GM23338 (cell line): ENCODE results near the gene TNNI2. TPM values are rescaled to one million over a fixed set of nuclear protein-coding genes. Genes with fewer than 3 reads are reported as not detected.

Experiments
- ATAC-seq: fragments of 200-7000 bp; cut with Tn5 transposase; 3 replicates; pipeline ENCODE4 v1.9.1; 2020
- DNase-seq: peaks from one replicate; pipeline ENCODE4 v3.0.0-alpha.2; 2015; ENCODE audit warnings: low spot score
- H2AFZ ChIP-seq: fragments of 200-600 bp; sonication (generic); 2 replicates; pipeline ENCODE4 v1.8.0; 2016; ENCODE audit warnings: antibody characterized with exemption, mild to moderate bottlenecking, moderate library complexity
- H3F3A ChIP-seq: fragments of 200-600 bp; sonication (generic); replicated peaks from 2 replicates; pipeline ENCODE4 v1.8.0; 2017; ENCODE audit warnings: antibody characterized with exemption, mixed run types, low read depth
- H3K27ac ChIP-seq: fragments of 200-600 bp; sonication (generic); 2 replicates; pipeline ENCODE4 v1.6.1; 2016; ENCODE audit warnings: low read depth
- H3K27me3 ChIP-seq: fragments of 200-600 bp; sonication (generic); 2 replicates; pipeline ENCODE4 v1.8.0; 2016; ENCODE audit warnings: mild to moderate bottlenecking, mixed run types, moderate library complexity; ENCODE audit not compliant: insufficient read depth
- H3K36me3 ChIP-seq: fragments of 200-600 bp; sonication (generic); 2 replicates; pipeline ENCODE4 v1.8.0; 2016; ENCODE audit warnings: mild to moderate bottlenecking; ENCODE audit not compliant: insufficient read depth
- H3K4me1 ChIP-seq: fragments of 200-600 bp; sonication (generic); 2 replicates; pipeline ENCODE4 v1.8.0; 2016; ENCODE audit warnings: mild to moderate bottlenecking, moderate library complexity; ENCODE audit not compliant: insufficient read depth
- H3K4me2 ChIP-seq: fragments of 200-600 bp; sonication (generic); 2 replicates; pipeline ENCODE4 v1.7.1; 2017; ENCODE audit warnings: mixed run types
- H3K4me3 ChIP-seq: fragments of 200-600 bp; sonication (generic); 2 replicates; pipeline ENCODE4 v1.6.1; 2016; ENCODE audit warnings: mixed run types
- H3K79me2 ChIP-seq: fragments of 200-600 bp; sonication (generic); replicated peaks from 2 replicates; pipeline ENCODE4 v1.8.0; 2017; ENCODE audit warnings: mild to moderate bottlenecking; ENCODE audit not compliant: insufficient read depth
- H3K9me2 ChIP-seq: fragments of 200-600 bp; sonication (generic); 2 replicates; pipeline ENCODE4 v1.8.0; 2017; ENCODE audit not compliant: insufficient read depth
- H4K20me1 ChIP-seq: fragments of 200-600 bp; sonication (generic); replicated peaks from 2 replicates; pipeline ENCODE4 v1.8.0; 2017; ENCODE audit warnings: mild to moderate bottlenecking; ENCODE audit not compliant: insufficient read depth
- H3K27ac Mint-ChIP-seq: 2 replicates; pipeline ENCODE4 v1.8.0; 2020; ENCODE audit warnings: inconsistent platforms, mild to moderate bottlenecking, moderate library complexity, mixed read lengths
- H3K27me3 Mint-ChIP-seq: 3 replicates; pipeline ENCODE4 v1.8.0; 2022; ENCODE audit warnings: low read depth, mild to moderate bottlenecking, moderate library complexity, mixed read lengths, inconsistent platforms; ENCODE audit not compliant: insufficient read depth, poor library complexity
- H3K36me3 Mint-ChIP-seq: 3 replicates; pipeline ENCODE4 v1.8.0; 2021; ENCODE audit warnings: low read depth, mild to moderate bottlenecking, inconsistent platforms, moderate library complexity, mixed read lengths
- H3K4me1 Mint-ChIP-seq: 3 replicates; pipeline ENCODE4 v1.8.0; 2020; ENCODE audit warnings: mild to moderate bottlenecking, inconsistent platforms, mixed read lengths
- H3K4me3 Mint-ChIP-seq: 3 replicates; pipeline ENCODE4 v1.8.0; 2021; ENCODE audit warnings: moderate library complexity, mild to moderate bottlenecking, inconsistent platforms, mixed read lengths
- H3K9me3 Mint-ChIP-seq: 3 replicates; pipeline ENCODE4 v1.8.0; 2020; ENCODE audit warnings: moderate library complexity, mild to moderate bottlenecking, inconsistent platforms, mixed read lengths
- CREB1 ChIP-seq: fragments of 250-450 bp; sonication (Bioruptor Pico); IDR thresholded peaks from 2 replicates; pipeline ENCODE4 v1.5.0; 2020; ENCODE audit warnings: low read depth, mild to moderate bottlenecking, moderate library complexity
- EZH2phosphoT487 ChIP-seq: fragments of 200-600 bp; sonication (generic); IDR thresholded peaks from one replicate; pipeline ENCODE4 v1.8.1; 2018; ENCODE audit warnings: antibody characterized with exemption; ENCODE audit not compliant: unreplicated experiment
- JUNB ChIP-seq: IDR thresholded peaks from one replicate; pipeline ENCODE4 v1.6.1; 2016; ENCODE audit warnings: antibody characterized with exemption; ENCODE audit not compliant: unreplicated experiment
- NANOG ChIP-seq: IDR thresholded peaks from 2 replicates; pipeline ENCODE4 v1.6.1; 2016; ENCODE audit warnings: antibody characterized with exemption, borderline replicate concordance
- STAT1 ChIP-seq: IDR thresholded peaks from one replicate; pipeline ENCODE4 v1.6.1; 2016; ENCODE audit warnings: antibody characterized with exemption; ENCODE audit not compliant: unreplicated experiment
- polyA plus RNA-seq: library from polyadenylated mRNA; unstranded; fragments of >200 nt; fragmentation: Nextera tagmentation; extraction: Ambion mirVana; gene quantifications from 2 replicates; pipeline ENCODE4 v1.2.1, GENCODE V29; 2016
- total RNA-seq: library from RNA; depleted of rRNA; stranded (reverse); fragments of >200 nt; shearing (Covaris generic); gene quantifications from 2 replicates; pipeline ENCODE4 v1.2.3, GENCODE V29; 2014
- TF ChIP-seq, protein P1 (sequence below), 2 experiments: fragments of 200-600 bp in 1 of 2; sonication (generic) in 1 of 2; conservative IDR thresholded peaks; 2 replicates each; pipeline versions ENCODE4 v1.5.1 to v1.6.1; 2016 to 2017; ENCODE audit warnings: antibody characterized with exemption in 2 of 2, low read depth in 2 of 2, mild to moderate bottlenecking in 2 of 2, moderate library complexity in 1 of 2
- TF ChIP-seq, protein P2 (sequence below): IDR thresholded peaks from one replicate; pipeline ENCODE4 v1.6.1; 2018; ENCODE audit warnings: antibody characterized with exemption; ENCODE audit not compliant: unreplicated experiment
- TF ChIP-seq, protein P3 (sequence below): IDR thresholded peaks from 2 replicates; pipeline ENCODE4 v1.6.1; 2016; ENCODE audit warnings: antibody characterized with exemption

TNNI2 gene
- total and polyA plus RNA-seq, 2 experiments from 2014 or later: not detected

DNA sequence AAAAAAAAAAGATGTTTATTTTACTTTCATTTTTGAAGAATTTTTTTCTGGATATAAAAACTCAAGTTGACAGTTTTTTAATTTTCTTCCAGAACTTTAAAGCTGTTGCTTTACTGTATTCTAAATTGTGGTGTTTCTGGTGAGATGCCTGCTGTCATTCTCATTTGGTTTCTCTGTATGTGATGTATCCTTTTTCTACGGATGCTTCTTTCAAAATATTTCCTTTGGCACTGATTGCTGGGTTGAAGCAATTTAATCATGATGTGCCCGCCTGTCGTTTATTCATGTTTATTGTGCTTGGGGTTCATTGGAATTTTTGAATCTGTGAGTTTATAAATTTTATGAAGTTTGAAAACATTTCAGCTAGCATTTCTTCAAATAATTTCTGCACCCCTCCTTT is 45.7 kb upstream of the TNNI2 start (continued):
- TF ChIP-seq JUNB (no peak), NANOG (no peak), CREB1 (no peak), STAT1 (no peak)
- TF ChIP-seq, protein P1, sequence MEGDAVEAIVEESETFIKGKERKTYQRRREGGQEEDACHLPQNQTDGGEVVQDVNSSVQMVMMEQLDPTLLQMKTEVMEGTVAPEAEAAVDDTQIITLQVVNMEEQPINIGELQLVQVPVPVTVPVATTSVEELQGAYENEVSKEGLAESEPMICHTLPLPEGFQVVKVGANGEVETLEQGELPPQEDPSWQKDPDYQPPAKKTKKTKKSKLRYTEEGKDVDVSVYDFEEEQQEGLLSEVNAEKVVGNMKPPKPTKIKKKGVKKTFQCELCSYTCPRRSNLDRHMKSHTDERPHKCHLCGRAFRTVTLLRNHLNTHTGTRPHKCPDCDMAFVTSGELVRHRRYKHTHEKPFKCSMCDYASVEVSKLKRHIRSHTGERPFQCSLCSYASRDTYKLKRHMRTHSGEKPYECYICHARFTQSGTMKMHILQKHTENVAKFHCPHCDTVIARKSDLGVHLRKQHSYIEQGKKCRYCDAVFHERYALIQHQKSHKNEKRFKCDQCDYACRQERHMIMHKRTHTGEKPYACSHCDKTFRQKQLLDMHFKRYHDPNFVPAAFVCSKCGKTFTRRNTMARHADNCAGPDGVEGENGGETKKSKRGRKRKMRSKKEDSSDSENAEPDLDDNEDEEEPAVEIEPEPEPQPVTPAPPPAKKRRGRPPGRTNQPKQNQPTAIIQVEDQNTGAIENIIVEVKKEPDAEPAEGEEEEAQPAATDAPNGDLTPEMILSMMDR (conservative IDR thresholded peaks at IDR 0.05; ENCODE audit: low read depth in 2 of 2): no peak

DNA sequence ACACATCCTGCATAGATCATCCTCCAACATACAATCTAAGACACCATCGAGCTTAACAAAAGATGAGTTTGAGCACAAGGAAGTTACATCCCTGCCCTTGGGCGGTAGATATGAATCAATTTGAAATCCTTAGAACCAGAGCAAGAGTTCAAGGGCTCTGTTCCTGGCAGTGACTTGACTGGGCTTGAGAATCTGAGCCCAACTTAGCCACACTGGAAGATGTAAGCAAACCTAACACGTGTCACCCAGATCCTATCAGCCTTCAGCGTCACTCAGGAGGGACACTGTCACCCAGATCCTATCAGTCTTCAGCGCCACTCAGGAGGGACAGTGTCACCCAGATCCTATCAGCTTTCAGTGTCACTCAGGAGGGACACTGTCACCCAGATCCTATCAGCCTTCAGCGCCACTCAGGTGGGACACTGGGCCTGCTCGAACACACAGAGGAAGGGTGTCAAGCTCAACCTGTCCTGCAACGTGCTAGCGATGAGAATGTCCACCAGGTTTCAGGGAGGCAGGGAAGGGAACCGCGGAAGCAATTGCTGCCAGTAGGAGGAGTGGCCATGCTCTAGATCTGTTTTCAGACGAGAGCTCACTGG is 42.3 kb upstream of the TNNI2 start:
- no peaks in the 10 kb centered on the region for H4K20me1 ChIP-seq
- no peaks in the 10 kb centered on the region for H3K36me3 Mint-ChIP-seq
- ATAC-seq: peak; percentile 76
- TF ChIP-seq, protein P1 (conservative IDR thresholded peaks at IDR 0.05; ENCODE audit: low read depth in 2 of 2): peak in 1 of 2 experiments; percentile 17; a peak in 1 of 4 replicates
- TF ChIP-seq EZH2phosphoT487: no peak
- no peak overlapping the region for H3K27ac ChIP-seq
- no peaks in the 10 kb centered on the region for H3K4me1 Mint-ChIP-seq
- no peaks in the 10 kb centered on the region for H3K79me2 ChIP-seq
- peak; percentile 50 for DNase-seq
- no peaks in the 10 kb centered on the region for H3F3A ChIP-seq
- H3K4me3 ChIP-seq: no peak overlapping the region
- H3K4me1 ChIP-seq: no peaks in the 10 kb centered on the region
- H2AFZ ChIP-seq: no peak overlapping the region
- H3K4me2 ChIP-seq: no peak overlapping the region
- no peaks in the 10 kb centered on the region for H3K36me3 ChIP-seq
- no peaks in the 10 kb centered on the region for H3K9me2 ChIP-seq
- H3K9me3 Mint-ChIP-seq: no peaks in the 10 kb centered on the region
- H3K27ac Mint-ChIP-seq: no peak overlapping the region
- H3K27me3 ChIP-seq: no peaks in the 10 kb centered on the region
- peaks cover 2% of the 10 kb centered on the region for H3K27me3 Mint-ChIP-seq
- no peak overlapping the region for H3K4me3 Mint-ChIP-seq

DNA sequence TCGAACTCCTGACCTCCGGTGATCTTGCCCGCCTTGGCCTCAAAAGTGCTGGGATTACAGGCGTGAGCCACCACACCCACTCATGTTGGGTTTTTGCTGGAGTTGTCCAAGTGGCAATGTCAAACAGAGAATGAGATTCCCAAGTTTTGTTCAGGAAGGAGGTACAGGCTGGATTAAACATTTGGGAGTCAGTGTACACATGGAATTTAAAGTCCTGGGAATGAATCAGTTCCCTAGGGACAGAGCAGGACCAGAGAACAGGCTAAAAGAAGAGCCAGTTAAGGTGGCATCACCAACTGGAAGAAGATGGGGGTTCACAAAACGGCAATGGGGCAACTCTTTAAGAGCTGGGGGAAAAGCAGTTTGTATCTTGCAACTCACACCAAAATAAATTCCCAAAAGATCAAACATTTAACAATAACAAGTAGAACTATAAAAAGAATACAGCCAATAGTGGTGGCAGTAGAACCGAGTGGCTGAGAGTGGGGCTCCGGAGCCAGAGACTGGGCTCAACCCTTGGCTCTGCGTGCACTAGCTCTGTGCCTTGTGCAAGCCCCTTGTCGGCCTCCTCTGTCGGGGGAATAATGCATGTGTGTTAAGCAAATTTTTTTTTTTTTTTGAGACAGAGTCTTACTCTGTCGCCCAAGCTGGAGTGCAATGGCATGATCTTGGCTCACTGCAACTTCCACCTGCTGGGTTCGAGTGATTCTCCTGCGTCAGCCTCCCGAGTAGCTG is 41.2 kb upstream of the TNNI2 start:
- H3K9me2 ChIP-seq: no peaks in the 10 kb centered on the region
- H2AFZ ChIP-seq: no peak overlapping the region
- no peaks in the 10 kb centered on the region for H3F3A ChIP-seq
- H3K9me3 Mint-ChIP-seq: no peaks in the 10 kb centered on the region
- peaks cover 2% of the 10 kb centered on the region for H3K27me3 Mint-ChIP-seq
- no peaks in the 10 kb centered on the region for H4K20me1 ChIP-seq
- DNase-seq (no peak), ATAC-seq (no peak)
- H3K36me3 Mint-ChIP-seq: no peaks in the 10 kb centered on the region
- H3K27ac ChIP-seq: no peak overlapping the region
- H3K4me2 ChIP-seq: no peak overlapping the region
- H3K79me2 ChIP-seq: no peaks in the 10 kb centered on the region
- H3K36me3 ChIP-seq: no peaks in the 10 kb centered on the region
- H3K4me1 ChIP-seq: no peaks in the 10 kb centered on the region
- H3K27ac Mint-ChIP-seq: no peak overlapping the region
- no peaks in the 10 kb centered on the region for H3K27me3 ChIP-seq
- H3K4me3 Mint-ChIP-seq: no peak overlapping the region
- H3K4me3 ChIP-seq: no peak overlapping the region
- H3K4me1 Mint-ChIP-seq: no peaks in the 10 kb centered on the region
- TF ChIP-seq, protein P2, sequence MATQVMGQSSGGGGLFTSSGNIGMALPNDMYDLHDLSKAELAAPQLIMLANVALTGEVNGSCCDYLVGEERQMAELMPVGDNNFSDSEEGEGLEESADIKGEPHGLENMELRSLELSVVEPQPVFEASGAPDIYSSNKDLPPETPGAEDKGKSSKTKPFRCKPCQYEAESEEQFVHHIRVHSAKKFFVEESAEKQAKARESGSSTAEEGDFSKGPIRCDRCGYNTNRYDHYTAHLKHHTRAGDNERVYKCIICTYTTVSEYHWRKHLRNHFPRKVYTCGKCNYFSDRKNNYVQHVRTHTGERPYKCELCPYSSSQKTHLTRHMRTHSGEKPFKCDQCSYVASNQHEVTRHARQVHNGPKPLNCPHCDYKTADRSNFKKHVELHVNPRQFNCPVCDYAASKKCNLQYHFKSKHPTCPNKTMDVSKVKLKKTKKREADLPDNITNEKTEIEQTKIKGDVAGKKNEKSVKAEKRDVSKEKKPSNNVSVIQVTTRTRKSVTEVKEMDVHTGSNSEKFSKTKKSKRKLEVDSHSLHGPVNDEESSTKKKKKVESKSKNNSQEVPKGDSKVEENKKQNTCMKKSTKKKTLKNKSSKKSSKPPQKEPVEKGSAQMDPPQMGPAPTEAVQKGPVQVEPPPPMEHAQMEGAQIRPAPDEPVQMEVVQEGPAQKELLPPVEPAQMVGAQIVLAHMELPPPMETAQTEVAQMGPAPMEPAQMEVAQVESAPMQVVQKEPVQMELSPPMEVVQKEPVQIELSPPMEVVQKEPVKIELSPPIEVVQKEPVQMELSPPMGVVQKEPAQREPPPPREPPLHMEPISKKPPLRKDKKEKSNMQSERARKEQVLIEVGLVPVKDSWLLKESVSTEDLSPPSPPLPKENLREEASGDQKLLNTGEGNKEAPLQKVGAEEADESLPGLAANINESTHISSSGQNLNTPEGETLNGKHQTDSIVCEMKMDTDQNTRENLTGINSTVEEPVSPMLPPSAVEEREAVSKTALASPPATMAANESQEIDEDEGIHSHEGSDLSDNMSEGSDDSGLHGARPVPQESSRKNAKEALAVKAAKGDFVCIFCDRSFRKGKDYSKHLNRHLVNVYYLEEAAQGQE: no peak
- TF ChIP-seq STAT1: no peak
- TF ChIP-seq CREB1: no peak
- TF ChIP-seq, protein P3, sequence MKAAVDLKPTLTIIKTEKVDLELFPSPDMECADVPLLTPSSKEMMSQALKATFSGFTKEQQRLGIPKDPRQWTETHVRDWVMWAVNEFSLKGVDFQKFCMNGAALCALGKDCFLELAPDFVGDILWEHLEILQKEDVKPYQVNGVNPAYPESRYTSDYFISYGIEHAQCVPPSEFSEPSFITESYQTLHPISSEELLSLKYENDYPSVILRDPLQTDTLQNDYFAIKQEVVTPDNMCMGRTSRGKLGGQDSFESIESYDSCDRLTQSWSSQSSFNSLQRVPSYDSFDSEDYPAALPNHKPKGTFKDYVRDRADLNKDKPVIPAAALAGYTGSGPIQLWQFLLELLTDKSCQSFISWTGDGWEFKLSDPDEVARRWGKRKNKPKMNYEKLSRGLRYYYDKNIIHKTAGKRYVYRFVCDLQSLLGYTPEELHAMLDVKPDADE: no peak
- TF ChIP-seq EZH2phosphoT487: no peak
